GM13977 (cell line): Measurements from ENCODE around the gene MRAS.

Experiments
- DNase-seq: peaks from one replicate; pipeline ENCODE4 v3.0.0; 2012; ENCODE audit warnings: low spot score
- in situ Hi-C: fragments of 300-500 bp; cut with MboI; formaldehyde crosslinking; loops from one replicate; pipeline ENCODE4 v1.12.0; 2022; ENCODE audit warnings: low sequenced_read_pairs, low pct_unique_long_range_greater_than_20kb, mixed read lengths, inconsistent platforms; ENCODE audit not compliant: unreplicated experiment
- TF ChIP-seq, protein P1 (sequence below): IDR thresholded peaks from 2 replicates; pipeline ENCODE4 v1.5.1; 2012; ENCODE audit warnings: mild to moderate bottlenecking, control low read depth; ENCODE audit not compliant: insufficient read depth; ENCODE audit errors: extremely low read depth, missing control alignments

Gene MRAS

DNA sequence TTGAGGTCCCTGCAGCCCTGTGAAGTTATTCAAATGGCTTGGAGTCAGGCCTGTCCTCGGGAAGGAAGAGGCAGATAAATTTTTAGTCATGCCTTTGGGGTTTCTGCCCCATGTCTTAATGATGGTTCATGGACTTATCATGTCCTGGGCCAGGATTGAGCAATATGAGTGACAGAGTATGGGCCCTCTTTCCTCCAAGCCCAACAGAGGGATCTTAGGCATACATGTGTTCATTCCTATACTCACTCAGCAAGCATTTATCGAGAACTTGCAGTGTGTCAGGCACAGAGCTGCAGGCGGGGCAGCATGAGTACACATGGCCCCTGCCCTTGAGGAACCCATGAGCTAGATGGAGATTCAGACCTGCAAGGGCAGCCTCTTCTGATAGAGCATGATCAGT is 92.2 kb downstream of the MRAS start:
- in situ Hi-C loops = no loop called here
- DNase-seq = no peak
- TF ChIP-seq, protein P1, sequence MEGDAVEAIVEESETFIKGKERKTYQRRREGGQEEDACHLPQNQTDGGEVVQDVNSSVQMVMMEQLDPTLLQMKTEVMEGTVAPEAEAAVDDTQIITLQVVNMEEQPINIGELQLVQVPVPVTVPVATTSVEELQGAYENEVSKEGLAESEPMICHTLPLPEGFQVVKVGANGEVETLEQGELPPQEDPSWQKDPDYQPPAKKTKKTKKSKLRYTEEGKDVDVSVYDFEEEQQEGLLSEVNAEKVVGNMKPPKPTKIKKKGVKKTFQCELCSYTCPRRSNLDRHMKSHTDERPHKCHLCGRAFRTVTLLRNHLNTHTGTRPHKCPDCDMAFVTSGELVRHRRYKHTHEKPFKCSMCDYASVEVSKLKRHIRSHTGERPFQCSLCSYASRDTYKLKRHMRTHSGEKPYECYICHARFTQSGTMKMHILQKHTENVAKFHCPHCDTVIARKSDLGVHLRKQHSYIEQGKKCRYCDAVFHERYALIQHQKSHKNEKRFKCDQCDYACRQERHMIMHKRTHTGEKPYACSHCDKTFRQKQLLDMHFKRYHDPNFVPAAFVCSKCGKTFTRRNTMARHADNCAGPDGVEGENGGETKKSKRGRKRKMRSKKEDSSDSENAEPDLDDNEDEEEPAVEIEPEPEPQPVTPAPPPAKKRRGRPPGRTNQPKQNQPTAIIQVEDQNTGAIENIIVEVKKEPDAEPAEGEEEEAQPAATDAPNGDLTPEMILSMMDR = no peak

- TF ChIP-seq, protein P1 = no peak
- in situ Hi-C loops = no loop called here
- no peak for DNase-seq
Observed at GRCh38 chr3:138441256-138441655, 92.9 kb downstream of the MRAS start.

GRCh38 chr3:138441742-138442141 is 93.4 kb downstream of the MRAS start:
- TF ChIP-seq, protein P1 = no peak
- in situ Hi-C loops = no loop called here
- no peak for DNase-seq

GRCh38 chr3:138442433-138442832 is 94.1 kb downstream of the MRAS start:
- TF ChIP-seq, protein P1 = no peak
- DNase-seq = no peak
- in situ Hi-C loops = no loop called here

DNA sequence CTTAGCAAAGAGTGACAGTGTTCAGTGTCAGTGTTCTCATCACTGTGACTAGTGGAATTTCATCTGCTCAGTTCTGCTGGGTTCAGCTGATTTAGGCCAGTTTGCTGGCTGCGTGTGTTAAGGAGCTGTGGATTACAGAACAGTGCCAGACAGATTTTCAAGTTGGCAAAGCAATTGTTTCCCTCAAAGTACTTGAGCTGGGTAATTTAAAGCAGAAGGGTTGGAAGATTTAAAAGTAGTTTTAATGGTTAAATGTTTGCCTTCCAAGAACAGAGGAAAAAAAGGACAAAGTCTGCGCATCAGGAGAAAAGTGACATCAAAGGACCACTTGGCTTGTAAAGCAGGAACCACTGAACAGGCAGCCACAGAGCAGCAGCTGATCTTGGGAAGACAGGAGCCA is 94.7 kb downstream of the MRAS start:
- no peak for DNase-seq
- in situ Hi-C loops = no loop called here
- TF ChIP-seq, protein P1 = no peak

- TF ChIP-seq, protein P1 = no peak
- DNase-seq = no peak
- in situ Hi-C loops = no loop called here
Observed at GRCh38 chr3:138443521-138444503, 95.4 kb downstream of the MRAS start.
